ENCODE measurements around the gene XPOT.
"Not testable (repeated sequence)": the region's sequence is repeated elsewhere in the genome, so short reads cannot be mapped to it uniquely, and the experiment has no call there.

The XPOT gene

GRCh38 chr12:64403707-64404469 lies at the start of gene XPOT:
XPOT (plus strand) TSS chr12:64404392; CDS start chr12:64410036, 5,644 bp downstream.
- peak; percentile 97 to 98 (median 98) for DNase-seq

GRCh38 chr12:64356209-64356608 lies 48.0 kb upstream of the XPOT start:
- not testable (repeated sequence) for DNase-seq

GRCh38 chr12:64361173-64361572 lies 43.0 kb upstream of the XPOT start:
- not testable (repeated sequence) for DNase-seq

GRCh38 chr12:64362721-64363305 lies 41.4 kb upstream of the XPOT start:
- peak in 2 of 3 donors; percentile 7 to 24 for DNase-seq

DNA sequence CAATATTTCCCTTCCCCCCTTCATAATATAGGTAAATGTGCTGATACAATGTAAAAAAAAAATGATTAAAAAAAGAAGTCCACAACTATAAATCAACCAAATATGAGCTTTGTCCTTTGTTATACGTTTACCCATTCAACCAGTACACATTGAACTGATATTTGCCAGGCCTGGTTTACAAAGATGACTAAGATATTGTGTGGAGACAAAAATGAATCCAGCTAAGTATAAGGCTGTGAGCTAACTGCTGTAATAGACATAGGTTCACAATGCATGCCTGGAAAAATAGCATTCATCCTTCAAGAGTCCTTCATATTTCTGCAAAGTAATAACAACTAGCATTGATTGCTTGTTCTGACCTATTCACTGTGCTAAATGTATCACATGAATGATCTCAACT lies 20.5 kb upstream of the XPOT start:
- no peak for DNase-seq

DNA sequence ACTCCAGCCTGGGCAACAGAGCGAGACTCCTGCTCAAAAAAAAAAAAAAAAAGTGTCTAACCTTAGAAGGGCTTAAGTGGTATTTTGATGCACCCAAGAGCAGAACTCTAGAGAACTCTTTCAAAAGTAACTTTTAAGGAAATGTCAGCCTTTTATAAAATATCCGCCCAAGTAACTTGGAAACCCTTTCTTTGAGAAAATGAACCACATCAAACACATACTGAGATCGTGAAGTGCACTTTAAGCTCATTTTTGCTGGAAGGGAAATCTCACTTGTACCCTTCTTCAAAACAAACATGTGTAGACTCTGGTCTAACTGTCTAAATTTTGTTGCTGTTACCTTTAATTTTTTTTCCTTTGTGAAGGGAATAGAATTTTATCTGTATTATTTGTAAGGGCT lies 19.2 kb upstream of the XPOT start:
- DNase-seq = no peak

DNA sequence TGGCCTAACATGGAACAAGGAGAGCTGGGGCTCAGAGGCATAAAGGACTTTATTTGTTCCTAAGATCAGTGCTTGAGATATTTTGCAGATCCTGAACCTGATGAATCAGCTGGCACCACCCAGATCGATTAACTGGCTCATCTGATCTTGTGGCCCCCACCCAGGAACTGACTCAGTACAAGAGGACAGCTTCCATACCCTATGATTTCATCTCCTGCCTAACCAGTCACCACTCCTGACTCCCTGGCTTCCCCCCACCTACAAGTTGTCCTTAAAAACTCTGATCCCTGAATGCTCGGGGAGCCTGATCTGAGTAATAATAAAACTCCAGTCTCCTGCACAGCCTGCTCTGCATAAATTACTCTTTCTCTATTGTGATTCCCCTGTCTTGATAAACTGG lies 18.7 kb upstream of the XPOT start:
- DNase-seq = peak; percentile 24 to 60 (median 41)

DNA sequence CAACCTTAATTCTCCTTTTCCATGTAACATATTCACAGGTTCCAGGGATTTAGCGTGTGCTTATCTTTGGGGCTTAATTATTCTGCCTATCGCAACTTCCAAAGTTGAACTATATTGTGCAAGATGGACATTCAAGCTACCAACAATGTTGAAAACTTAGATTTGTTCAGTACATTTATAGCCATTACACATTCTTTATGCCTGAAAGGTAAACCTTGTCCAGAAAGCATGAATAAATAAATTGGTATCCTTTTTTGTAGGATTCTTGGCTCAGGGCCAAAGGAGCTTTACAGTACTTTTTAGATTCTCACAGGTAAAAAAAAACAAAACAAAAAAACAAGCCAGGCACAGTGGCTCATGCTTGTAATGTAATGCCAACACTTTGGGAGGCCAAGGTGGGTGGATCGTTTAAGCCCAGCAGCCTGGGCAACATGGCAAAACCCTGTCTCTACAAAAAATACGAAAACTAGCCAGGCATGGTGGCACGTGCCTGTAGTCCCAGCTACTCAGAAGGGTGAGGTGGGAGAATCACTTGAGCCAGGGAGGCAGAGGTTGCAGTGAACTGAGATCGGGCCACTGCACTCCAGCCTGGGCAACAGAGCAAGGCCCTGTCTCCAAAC lies 16.9 kb upstream of the XPOT start:
- no peak for DNase-seq

DNA sequence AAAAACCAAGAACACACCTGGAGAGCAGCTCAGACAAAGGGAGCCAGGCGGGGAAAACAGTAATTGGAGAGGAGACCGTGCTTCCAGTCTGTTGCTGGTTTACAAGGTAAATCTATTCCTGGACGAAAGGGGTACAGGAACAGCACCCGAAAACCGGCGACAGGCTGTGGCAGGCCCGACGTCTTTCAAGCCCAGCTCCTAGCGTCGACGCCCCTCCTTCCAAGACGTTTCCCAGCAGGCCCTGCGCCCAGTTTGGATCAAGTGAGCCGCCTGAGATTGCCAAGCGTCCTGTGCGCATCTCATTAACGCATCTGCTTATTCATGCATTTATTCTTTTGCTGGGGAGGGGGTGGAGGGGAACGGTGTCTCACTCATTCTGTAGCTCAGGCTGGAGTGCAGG lies 15.0 kb upstream of the XPOT start:
- no peak for DNase-seq

- DNase-seq = peak in 2 of 3 donors; percentile 25 to 47
Observed at GRCh38 chr12:64390275-64390851, 13.8 kb upstream of the XPOT start, which contains the start of gene C12orf56. C12orf56 (minus strand) TSS chr12:64390758; CDS start chr12:64390565, 193 bp downstream.

DNA sequence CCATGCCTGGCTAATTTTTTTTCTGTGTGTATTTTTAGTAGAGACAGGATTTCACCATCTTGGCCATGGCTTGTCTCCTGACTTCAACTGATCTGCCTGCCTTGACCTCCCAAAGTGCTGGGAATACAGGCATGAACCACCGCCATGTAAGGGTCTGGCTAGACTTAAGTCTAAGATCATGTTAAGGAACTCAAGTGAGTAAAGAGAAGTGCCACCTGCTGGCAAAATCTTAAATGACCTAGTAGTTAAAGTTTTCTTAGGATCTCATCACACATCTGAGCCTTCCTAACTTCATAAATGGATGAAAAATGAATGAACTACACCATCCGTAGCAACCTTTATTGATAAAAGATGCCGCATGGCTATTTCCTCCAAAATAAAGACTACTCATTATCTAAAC lies 12.0 kb upstream of the XPOT start:
- DNase-seq = peak; percentile 55 to 70 (median 58)

- no peak for DNase-seq
Observed at GRCh38 chr12:64395739-64396138, 8.5 kb upstream of the XPOT start.

DNA sequence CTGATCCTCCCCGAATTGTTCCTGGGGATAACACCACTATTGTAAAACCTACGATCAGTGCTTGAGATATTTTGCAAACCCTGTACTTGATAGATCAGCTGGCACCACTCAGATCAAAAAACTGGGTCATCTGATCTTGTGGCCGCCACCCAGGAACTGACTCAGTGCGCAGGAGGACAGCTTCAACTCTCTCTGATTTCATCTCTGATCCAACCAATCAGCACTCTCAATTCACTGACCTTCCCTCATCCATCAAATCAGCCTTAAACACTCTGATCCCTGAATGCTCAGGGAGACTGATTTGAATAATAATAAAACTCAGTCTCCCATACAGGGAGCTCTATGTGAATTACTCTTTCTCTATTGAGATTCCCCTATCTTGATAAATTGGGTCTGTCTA lies 4.2 kb upstream of the XPOT start:
- peak in 1 of 3 donors; percentile 5 for DNase-seq

GRCh38 chr12:64402181-64402580 lies 2.0 kb upstream of the XPOT start:
- no peak for DNase-seq

- peak; percentile 48 to 70 (median 66) for DNase-seq
Observed at GRCh38 chr12:64404470-64405256, 471 bp downstream of the XPOT start.

GRCh38 chr12:64407342-64408223 lies 3.4 kb downstream of the XPOT start:
- DNase-seq = no peak

- DNase-seq = no peak
Observed at GRCh38 chr12:64411427-64411826, 7.2 kb downstream of the XPOT start.

GRCh38 chr12:64412459-64412858 lies 8.3 kb downstream of the XPOT start:
- DNase-seq = no peak

GRCh38 chr12:64413884-64414283 lies 9.7 kb downstream of the XPOT start:
- DNase-seq = no peak

DNA sequence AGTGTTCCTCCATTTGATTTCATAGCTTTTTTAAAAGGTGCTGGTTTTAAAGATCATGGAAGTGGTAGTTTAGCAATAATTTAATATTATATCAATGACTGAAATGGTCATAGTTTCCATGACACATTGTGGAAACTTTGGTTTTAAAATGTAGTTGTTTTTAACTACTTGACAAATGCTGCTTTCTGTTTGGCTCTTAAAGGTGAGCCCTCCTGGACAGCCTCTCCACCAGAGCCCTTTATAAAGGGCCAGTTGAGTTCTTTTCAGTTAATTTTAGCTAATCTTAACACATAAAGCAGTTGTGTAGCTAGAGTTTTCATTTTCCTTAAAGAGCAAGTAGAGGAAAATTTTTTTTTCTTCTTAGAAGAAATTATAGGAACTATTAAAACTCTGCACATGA lies 14.0 kb downstream of the XPOT start:
- no peak for DNase-seq

GRCh38 chr12:64419696-64420095 lies 15.5 kb downstream of the XPOT start:
- no peak for DNase-seq

- DNase-seq = no peak
Observed at GRCh38 chr12:64427988-64428387, 23.8 kb downstream of the XPOT start.

Measured in suppressor macrophage treated with lipopolysaccharide for 1 hour (primary cell).